ENCODE results near the gene MEI1. TPM values are rescaled to one million over a fixed set of nuclear protein-coding genes. Genes with fewer than 3 reads are reported as not detected.

MEI1 gene
- total RNA-seq, 1 experiment from 2014 or later: 0.35 TPM

- H3K4me1 Mint-ChIP-seq: peaks cover 11% of the 10 kb centered on the region
- DNase-seq (ENCODE audit: low spot score) (no peak), ATAC-seq (peak; percentile 23)
- no peaks in the 10 kb centered on the region for H3K27me3 Mint-ChIP-seq (ENCODE audit: low read depth)
- ChIA-PET CTCF (interaction anchor here (1.2 to 5.4 kb wide), 5 partner anchors 9 to 253 kb away, joined by 4 to 52 read pairs (median 5); no protein-coding TSS in a partner anchor), POLR2A (interaction anchor here (0.6 to 2.3 kb wide), 2 partner anchors 12 to 21 kb away, joined by 4 to 7 read pairs; no protein-coding TSS in a partner anchor)
- H3K9me3 Mint-ChIP-seq: no peaks in the 10 kb centered on the region
- TF ChIP-seq, protein P1, sequence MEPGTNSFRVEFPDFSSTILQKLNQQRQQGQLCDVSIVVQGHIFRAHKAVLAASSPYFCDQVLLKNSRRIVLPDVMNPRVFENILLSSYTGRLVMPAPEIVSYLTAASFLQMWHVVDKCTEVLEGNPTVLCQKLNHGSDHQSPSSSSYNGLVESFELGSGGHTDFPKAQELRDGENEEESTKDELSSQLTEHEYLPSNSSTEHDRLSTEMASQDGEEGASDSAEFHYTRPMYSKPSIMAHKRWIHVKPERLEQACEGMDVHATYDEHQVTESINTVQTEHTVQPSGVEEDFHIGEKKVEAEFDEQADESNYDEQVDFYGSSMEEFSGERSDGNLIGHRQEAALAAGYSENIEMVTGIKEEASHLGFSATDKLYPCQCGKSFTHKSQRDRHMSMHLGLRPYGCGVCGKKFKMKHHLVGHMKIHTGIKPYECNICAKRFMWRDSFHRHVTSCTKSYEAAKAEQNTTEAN (CRISPR knock-in tag; IDR thresholded peaks at IDR 0.05): no peak
- TF ChIP-seq, protein P2, sequence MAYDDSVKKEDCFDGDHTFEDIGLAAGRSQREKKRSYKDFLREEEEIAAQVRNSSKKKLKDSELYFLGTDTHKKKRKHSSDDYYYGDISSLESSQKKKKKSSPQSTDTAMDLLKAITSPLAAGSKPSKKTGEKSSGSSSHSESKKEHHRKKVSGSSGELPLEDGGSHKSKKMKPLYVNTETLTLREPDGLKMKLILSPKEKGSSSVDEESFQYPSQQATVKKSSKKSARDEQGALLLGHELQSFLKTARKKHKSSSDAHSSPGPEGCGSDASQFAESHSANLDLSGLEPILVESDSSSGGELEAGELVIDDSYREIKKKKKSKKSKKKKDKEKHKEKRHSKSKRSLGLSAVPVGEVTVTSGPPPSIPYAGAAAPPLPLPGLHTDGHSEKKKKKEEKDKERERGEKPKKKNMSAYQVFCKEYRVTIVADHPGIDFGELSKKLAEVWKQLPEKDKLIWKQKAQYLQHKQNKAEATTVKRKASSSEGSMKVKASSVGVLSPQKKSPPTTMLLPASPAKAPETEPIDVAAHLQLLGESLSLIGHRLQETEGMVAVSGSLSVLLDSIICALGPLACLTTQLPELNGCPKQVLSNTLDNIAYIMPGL (CRISPR knock-in tag; IDR thresholded peaks at IDR 0.05): no peak
- TF ChIP-seq JAZF1 (CRISPR knock-in tag; IDR thresholded peaks at IDR 0.05): no peak
- TF ChIP-seq GTF2I (CRISPR knock-in tag; conservative IDR thresholded peaks at IDR 0.05): no peak
- TF ChIP-seq NR3C1 (CRISPR knock-in tag; conservative IDR thresholded peaks at IDR 0.05; ENCODE audit: low read depth): no peak
- no peak for TF ChIP-seq SOX15 (CRISPR knock-in tag; IDR thresholded peaks at IDR 0.05)
- TF ChIP-seq ZNF416 (CRISPR knock-in tag; IDR thresholded peaks at IDR 0.05): no peak
- TF ChIP-seq, protein P3, sequence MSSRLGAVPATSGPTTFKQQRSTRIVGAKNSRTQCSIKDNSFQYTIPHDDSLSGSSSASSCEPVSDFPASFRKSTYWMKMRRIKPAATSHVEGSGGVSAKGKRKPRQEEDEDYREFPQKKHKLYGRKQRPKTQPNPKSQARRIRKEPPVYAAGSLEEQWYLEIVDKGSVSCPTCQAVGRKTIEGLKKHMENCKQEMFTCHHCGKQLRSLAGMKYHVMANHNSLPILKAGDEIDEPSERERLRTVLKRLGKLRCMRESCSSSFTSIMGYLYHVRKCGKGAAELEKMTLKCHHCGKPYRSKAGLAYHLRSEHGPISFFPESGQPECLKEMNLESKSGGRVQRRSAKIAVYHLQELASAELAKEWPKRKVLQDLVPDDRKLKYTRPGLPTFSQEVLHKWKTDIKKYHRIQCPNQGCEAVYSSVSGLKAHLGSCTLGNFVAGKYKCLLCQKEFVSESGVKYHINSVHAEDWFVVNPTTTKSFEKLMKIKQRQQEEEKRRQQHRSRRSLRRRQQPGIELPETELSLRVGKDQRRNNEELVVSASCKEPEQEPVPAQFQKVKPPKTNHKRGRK (CRISPR knock-in tag; IDR thresholded peaks at IDR 0.05; ENCODE audit: borderline replicate concordance): no peak
- no peak for TF ChIP-seq HMGA2 (CRISPR knock-in tag; IDR thresholded peaks at IDR 0.05)
- no peak for TF ChIP-seq MXD4 (CRISPR knock-in tag; IDR thresholded peaks at IDR 0.05; ENCODE audit: borderline replicate concordance)
- no peak for TF ChIP-seq ZNF671 (CRISPR knock-in tag; IDR thresholded peaks at IDR 0.05)
- TF ChIP-seq ZNF263 (CRISPR knock-in tag; IDR thresholded peaks at IDR 0.05; ENCODE audit: low read depth): no peak
- TF ChIP-seq GRHL2 (CRISPR knock-in tag; IDR thresholded peaks at IDR 0.05; ENCODE audit: insufficient replicate concordance, severe bottlenecking): no peak
- TF ChIP-seq, protein P4, sequence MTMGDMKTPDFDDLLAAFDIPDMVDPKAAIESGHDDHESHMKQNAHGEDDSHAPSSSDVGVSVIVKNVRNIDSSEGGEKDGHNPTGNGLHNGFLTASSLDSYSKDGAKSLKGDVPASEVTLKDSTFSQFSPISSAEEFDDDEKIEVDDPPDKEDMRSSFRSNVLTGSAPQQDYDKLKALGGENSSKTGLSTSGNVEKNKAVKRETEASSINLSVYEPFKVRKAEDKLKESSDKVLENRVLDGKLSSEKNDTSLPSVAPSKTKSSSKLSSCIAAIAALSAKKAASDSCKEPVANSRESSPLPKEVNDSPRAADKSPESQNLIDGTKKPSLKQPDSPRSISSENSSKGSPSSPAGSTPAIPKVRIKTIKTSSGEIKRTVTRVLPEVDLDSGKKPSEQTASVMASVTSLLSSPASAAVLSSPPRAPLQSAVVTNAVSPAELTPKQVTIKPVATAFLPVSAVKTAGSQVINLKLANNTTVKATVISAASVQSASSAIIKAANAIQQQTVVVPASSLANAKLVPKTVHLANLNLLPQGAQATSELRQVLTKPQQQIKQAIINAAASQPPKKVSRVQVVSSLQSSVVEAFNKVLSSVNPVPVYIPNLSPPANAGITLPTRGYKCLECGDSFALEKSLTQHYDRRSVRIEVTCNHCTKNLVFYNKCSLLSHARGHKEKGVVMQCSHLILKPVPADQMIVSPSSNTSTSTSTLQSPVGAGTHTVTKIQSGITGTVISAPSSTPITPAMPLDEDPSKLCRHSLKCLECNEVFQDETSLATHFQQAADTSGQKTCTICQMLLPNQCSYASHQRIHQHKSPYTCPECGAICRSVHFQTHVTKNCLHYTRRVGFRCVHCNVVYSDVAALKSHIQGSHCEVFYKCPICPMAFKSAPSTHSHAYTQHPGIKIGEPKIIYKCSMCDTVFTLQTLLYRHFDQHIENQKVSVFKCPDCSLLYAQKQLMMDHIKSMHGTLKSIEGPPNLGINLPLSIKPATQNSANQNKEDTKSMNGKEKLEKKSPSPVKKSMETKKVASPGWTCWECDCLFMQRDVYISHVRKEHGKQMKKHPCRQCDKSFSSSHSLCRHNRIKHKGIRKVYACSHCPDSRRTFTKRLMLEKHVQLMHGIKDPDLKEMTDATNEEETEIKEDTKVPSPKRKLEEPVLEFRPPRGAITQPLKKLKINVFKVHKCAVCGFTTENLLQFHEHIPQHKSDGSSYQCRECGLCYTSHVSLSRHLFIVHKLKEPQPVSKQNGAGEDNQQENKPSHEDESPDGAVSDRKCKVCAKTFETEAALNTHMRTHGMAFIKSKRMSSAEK (CRISPR knock-in tag; IDR thresholded peaks at IDR 0.05; ENCODE audit: borderline replicate concordance): no peak
- TF ChIP-seq, protein P5, sequence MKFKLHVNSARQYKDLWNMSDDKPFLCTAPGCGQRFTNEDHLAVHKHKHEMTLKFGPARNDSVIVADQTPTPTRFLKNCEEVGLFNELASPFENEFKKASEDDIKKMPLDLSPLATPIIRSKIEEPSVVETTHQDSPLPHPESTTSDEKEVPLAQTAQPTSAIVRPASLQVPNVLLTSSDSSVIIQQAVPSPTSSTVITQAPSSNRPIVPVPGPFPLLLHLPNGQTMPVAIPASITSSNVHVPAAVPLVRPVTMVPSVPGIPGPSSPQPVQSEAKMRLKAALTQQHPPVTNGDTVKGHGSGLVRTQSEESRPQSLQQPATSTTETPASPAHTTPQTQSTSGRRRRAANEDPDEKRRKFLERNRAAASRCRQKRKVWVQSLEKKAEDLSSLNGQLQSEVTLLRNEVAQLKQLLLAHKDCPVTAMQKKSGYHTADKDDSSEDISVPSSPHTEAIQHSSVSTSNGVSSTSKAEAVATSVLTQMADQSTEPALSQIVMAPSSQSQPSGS (CRISPR knock-in tag; IDR thresholded peaks at IDR 0.05; ENCODE audit: borderline replicate concordance, low read depth): no peak
- no peak for TF ChIP-seq SMAD4 (CRISPR knock-in tag; IDR thresholded peaks at IDR 0.05)
- TF ChIP-seq PRRX2 (CRISPR knock-in tag; IDR thresholded peaks at IDR 0.05): no peak
- TF ChIP-seq, protein P6, sequence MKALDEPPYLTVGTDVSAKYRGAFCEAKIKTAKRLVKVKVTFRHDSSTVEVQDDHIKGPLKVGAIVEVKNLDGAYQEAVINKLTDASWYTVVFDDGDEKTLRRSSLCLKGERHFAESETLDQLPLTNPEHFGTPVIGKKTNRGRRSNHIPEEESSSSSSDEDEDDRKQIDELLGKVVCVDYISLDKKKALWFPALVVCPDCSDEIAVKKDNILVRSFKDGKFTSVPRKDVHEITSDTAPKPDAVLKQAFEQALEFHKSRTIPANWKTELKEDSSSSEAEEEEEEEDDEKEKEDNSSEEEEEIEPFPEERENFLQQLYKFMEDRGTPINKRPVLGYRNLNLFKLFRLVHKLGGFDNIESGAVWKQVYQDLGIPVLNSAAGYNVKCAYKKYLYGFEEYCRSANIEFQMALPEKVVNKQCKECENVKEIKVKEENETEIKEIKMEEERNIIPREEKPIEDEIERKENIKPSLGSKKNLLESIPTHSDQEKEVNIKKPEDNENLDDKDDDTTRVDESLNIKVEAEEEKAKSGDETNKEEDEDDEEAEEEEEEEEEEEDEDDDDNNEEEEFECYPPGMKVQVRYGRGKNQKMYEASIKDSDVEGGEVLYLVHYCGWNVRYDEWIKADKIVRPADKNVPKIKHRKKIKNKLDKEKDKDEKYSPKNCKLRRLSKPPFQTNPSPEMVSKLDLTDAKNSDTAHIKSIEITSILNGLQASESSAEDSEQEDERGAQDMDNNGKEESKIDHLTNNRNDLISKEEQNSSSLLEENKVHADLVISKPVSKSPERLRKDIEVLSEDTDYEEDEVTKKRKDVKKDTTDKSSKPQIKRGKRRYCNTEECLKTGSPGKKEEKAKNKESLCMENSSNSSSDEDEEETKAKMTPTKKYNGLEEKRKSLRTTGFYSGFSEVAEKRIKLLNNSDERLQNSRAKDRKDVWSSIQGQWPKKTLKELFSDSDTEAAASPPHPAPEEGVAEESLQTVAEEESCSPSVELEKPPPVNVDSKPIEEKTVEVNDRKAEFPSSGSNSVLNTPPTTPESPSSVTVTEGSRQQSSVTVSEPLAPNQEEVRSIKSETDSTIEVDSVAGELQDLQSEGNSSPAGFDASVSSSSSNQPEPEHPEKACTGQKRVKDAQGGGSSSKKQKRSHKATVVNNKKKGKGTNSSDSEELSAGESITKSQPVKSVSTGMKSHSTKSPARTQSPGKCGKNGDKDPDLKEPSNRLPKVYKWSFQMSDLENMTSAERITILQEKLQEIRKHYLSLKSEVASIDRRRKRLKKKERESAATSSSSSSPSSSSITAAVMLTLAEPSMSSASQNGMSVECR (CRISPR knock-in tag; IDR thresholded peaks at IDR 0.05; ENCODE audit: borderline replicate concordance): no peak
- TF ChIP-seq ZNF138 (CRISPR knock-in tag; conservative IDR thresholded peaks at IDR 0.05): no peak
- TF ChIP-seq, protein P7, sequence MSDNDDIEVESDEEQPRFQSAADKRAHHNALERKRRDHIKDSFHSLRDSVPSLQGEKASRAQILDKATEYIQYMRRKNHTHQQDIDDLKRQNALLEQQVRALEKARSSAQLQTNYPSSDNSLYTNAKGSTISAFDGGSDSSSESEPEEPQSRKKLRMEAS (CRISPR knock-in tag; IDR thresholded peaks at IDR 0.05): no peak
- peak overlapping the region; percentile 18; the same call in 1 of the 2 replicates for H3K27ac Mint-ChIP-seq
- H3K36me3 Mint-ChIP-seq: no peaks in the 10 kb centered on the region
- peak overlapping the region; percentile 82 for H3K4me3 Mint-ChIP-seq
Observed at GRCh38 chr22:41687901-41688364, 11.4 kb upstream of the MEI1 start.

Measured in WTC11 (cell line).